HL-60 (cell line): ENCODE results near the gene PROK1.
A peak's percentile ranks its signal among the peaks of the same experiment; 100 is the strongest.
"Not testable (repeated sequence)": the region's sequence is repeated elsewhere in the genome, so short reads cannot be mapped to it uniquely, and the experiment has no call there.

Experiments
- DNase-seq, 2 experiments: peaks; one replicate each; pipeline ENCODE4 v3.0.0-alpha.2; 2010 to 2020; ENCODE audit warnings: low read depth in 1 of 2, low spot score in 1 of 2
- H3K27ac ChIP-seq: fragments of 250-450 bp; sonication (Bioruptor Pico); replicated peaks from 2 replicates; pipeline ENCODE4 v1.5.1; 2020; ENCODE audit warnings: mild to moderate bottlenecking, moderate library complexity
- H3K27me3 ChIP-seq: fragments of 250-450 bp; sonication (Bioruptor Pico); 2 replicates; pipeline ENCODE4 v1.5.1; 2021; ENCODE audit warnings: mild to moderate bottlenecking, moderate library complexity; ENCODE audit not compliant: insufficient read depth, poor library complexity, severe bottlenecking
- H3K4me3 ChIP-seq: replicated peaks from 2 replicates; pipeline ENCODE4 v1.5.1; 2011; ENCODE audit warnings: mild to moderate bottlenecking, control low read depth, low read length; ENCODE audit not compliant: insufficient read depth
- GABPA ChIP-seq: IDR thresholded peaks from 2 replicates; pipeline ENCODE4 v1.6.1; 2012; ENCODE audit warnings: low read depth
- POLR2AphosphoS5 ChIP-seq: IDR thresholded peaks from 2 replicates; pipeline ENCODE4 v1.6.1; 2012; ENCODE audit warnings: low read depth
- SPI1 ChIP-seq: IDR thresholded peaks from 2 replicates; pipeline ENCODE4 v1.6.1; 2012; ENCODE audit warnings: low read depth, mild to moderate bottlenecking, borderline replicate concordance
- TF ChIP-seq, protein P1 (sequence below): IDR thresholded peaks from 2 replicates; pipeline ENCODE4 v1.6.1; 2012; ENCODE audit warnings: low read depth; ENCODE audit not compliant: insufficient replicate concordance
- TF ChIP-seq, protein P2 (sequence below): IDR thresholded peaks from one replicate; pipeline ENCODE4 v1.5.1; 2011; ENCODE audit warnings: low read length, control low read depth, inconsistent platforms; ENCODE audit not compliant: insufficient read depth

PROK1 gene

DNA sequence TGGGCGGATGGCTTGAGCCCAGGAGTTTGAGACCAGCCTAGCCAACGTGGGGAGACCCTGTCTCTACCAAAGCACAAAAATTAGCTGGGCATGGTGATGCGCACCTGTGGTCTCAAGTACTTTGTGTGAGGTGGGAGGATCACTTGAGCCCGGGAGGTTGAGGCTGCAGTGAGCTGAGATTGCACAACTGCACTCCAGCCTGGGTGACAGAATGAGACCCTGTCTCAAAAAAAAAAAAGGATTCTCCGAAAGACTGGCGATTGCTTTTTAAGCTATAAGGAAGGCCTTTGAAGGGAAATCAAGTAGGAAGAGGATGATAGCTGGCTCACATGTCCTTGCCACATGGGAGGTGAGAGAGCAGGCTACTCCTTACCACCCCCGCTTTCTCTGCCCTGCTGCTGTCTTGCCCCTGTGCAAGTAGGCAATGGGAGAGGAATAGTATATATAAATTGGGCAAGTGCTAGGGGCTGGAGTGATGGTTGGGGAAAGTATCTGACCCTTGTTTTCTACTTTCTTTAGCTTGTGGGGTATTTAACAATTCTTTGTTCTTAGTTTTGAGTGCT lies 39.7 kb upstream of the PROK1 start:
- DNase-seq = peak in 1 of 2 experiments; percentile 3
- TF ChIP-seq POLR2AphosphoS5 = no peak
- no peak for TF ChIP-seq SPI1
- TF ChIP-seq, protein P1, sequence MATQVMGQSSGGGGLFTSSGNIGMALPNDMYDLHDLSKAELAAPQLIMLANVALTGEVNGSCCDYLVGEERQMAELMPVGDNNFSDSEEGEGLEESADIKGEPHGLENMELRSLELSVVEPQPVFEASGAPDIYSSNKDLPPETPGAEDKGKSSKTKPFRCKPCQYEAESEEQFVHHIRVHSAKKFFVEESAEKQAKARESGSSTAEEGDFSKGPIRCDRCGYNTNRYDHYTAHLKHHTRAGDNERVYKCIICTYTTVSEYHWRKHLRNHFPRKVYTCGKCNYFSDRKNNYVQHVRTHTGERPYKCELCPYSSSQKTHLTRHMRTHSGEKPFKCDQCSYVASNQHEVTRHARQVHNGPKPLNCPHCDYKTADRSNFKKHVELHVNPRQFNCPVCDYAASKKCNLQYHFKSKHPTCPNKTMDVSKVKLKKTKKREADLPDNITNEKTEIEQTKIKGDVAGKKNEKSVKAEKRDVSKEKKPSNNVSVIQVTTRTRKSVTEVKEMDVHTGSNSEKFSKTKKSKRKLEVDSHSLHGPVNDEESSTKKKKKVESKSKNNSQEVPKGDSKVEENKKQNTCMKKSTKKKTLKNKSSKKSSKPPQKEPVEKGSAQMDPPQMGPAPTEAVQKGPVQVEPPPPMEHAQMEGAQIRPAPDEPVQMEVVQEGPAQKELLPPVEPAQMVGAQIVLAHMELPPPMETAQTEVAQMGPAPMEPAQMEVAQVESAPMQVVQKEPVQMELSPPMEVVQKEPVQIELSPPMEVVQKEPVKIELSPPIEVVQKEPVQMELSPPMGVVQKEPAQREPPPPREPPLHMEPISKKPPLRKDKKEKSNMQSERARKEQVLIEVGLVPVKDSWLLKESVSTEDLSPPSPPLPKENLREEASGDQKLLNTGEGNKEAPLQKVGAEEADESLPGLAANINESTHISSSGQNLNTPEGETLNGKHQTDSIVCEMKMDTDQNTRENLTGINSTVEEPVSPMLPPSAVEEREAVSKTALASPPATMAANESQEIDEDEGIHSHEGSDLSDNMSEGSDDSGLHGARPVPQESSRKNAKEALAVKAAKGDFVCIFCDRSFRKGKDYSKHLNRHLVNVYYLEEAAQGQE = no peak
- TF ChIP-seq, protein P2, sequence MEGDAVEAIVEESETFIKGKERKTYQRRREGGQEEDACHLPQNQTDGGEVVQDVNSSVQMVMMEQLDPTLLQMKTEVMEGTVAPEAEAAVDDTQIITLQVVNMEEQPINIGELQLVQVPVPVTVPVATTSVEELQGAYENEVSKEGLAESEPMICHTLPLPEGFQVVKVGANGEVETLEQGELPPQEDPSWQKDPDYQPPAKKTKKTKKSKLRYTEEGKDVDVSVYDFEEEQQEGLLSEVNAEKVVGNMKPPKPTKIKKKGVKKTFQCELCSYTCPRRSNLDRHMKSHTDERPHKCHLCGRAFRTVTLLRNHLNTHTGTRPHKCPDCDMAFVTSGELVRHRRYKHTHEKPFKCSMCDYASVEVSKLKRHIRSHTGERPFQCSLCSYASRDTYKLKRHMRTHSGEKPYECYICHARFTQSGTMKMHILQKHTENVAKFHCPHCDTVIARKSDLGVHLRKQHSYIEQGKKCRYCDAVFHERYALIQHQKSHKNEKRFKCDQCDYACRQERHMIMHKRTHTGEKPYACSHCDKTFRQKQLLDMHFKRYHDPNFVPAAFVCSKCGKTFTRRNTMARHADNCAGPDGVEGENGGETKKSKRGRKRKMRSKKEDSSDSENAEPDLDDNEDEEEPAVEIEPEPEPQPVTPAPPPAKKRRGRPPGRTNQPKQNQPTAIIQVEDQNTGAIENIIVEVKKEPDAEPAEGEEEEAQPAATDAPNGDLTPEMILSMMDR = no peak
- no peak for TF ChIP-seq GABPA
- Histone ChIP-seq H3K27me3 (no peaks in the 10 kb centered on the region), H3K27ac (no peak overlapping the region), H3K4me3 (no peak overlapping the region)

DNA sequence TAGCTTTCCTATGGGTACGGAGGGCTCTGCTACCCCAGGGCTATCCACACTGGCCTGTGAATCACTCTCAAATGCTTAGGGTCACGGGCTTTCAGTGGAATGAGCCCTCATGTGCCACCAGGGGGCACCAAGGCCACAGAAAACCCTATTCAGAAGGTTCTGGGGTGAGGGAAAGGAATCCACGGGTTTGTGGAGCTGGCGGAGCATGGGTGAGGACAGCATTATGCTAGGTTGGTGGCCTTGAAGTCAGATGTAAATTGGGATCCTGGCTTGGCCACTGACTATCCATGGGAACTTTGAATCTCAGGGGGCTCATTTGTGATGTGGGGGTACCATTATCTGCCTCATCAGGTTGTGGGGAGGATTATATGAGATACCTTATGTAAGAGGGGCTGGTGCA lies 38.4 kb upstream of the PROK1 start:
- Histone ChIP-seq H3K27ac (no peak overlapping the region), H3K4me3 (no peak overlapping the region), H3K27me3 (no peaks in the 10 kb centered on the region)
- no peak for TF ChIP-seq SPI1
- TF ChIP-seq, protein P2 = peak; percentile 66
- peak; percentile 49 to 81 for DNase-seq

DNA sequence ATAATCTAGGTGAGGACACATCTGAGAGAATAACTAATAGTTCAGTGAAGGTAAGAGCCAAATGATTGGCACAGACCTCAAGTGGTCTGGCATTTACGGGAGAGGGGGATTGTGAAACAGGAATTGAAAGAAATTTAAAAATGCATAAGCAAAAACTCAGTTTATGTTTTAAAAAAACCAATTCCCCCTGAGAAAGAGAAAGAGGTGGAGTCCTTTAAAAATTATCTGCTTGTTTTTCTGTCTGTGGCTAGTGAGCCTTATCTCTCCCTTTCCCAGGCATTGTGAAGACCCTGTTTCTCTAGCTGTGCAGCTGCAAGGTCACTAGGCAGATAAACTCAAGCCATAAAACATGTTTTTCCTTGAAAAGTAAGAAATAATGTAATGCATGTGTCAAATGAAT lies 37.9 kb upstream of the PROK1 start:
- not testable (repeated sequence) for DNase-seq, H3K27ac ChIP-seq, H3K27me3 ChIP-seq, H3K4me3 ChIP-seq

DNA sequence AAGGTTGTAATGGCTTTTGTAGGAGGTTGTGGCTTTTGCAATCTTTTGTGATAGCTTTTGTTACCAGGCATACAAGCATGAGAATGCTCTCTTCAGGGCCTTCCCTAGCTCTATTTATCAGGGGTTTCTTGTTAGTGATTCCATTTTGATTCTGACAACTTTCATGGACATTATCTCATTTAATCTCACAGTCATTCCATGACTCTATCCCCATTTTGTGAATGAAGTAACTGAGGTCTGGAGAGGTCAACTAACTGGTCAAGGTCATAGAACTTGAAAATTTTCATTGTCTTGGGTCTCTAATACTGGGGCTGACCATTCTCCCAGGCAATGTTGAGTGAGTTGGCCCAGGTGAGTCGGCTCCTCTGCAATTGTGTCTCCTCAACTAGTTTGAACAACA lies 32.2 kb upstream of the PROK1 start:
- Histone ChIP-seq H3K27me3 (no peaks in the 10 kb centered on the region), H3K27ac (no peak overlapping the region), H3K4me3 (no peak overlapping the region)
- TF ChIP-seq, protein P1 = no peak
- TF ChIP-seq, protein P2 = no peak
- TF ChIP-seq GABPA (no peak), POLR2AphosphoS5 (no peak), SPI1 (no peak)
- DNase-seq = no peak
